Measurements from ENCODE around the gene JPH2.

The JPH2 gene

DNA sequence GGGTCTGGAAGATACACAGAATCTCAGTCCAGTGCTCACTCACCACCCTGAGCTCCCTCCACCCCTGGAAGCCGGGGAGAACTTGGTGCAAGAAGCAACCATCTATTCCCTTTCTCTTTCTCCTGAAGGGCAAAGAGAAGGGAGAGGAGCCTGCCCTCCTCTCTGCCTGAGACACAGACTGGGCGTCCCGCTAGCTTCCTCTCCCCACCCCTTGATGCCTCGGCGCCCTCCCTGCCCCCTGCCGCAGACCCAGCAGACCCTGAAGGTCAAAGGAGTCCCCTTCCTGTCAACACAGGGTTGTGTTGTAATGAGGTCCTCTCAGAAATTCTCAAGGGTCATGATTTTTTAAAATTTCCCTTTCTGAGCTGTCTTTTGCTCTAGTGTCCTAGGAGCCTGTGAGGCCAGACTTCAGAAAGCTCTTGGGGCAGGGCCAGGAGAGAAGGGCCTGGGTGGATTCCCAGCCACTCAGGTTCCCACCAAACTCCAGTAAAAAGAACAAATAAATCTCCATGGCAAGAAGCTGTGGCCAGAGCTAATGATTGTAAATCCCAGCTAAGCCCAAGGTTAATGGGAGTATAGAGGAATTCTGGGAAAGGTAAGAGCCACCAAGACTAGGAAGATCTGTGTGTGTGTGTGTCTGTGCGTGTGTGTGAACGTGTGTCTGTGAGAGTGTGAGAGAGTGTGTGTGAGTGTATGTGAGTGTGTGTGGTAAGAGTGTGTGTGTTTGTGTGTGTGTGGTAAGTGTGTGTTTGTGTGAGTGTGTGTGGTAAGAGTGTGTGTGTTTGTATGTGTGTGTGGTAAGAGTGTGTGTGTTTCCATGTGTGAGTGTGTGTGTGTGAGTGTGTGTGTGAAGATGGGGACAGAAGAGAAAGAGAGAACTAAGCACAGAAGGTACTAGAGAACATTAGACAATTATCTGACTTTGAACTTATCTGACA, 1.1 kb upstream of the JPH2 start:
- no peak for DNase-seq (ENCODE audit: low read depth in 2 of 2)

DNA sequence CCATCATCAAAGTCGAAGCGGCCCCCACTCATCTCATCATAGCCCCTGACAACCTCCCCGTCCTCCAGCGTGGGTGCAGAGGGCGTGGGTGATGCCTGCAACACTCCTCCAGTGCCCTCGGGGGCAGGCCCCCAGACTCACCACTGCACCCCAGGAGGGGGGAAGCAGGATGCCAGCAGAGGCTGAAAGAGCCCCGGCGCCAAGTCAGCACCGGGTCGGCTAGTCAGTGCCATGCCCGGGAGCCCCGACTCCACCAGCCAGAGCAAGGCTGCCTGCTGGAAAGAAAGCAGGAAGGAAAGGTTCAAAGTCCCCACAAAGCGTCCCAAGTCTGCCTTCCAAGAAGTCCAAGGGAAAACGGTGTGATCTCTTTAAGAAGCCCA, 324 bp downstream of the JPH2 start:
- DNase-seq (ENCODE audit: low read depth in 2 of 2) = no peak

DNA sequence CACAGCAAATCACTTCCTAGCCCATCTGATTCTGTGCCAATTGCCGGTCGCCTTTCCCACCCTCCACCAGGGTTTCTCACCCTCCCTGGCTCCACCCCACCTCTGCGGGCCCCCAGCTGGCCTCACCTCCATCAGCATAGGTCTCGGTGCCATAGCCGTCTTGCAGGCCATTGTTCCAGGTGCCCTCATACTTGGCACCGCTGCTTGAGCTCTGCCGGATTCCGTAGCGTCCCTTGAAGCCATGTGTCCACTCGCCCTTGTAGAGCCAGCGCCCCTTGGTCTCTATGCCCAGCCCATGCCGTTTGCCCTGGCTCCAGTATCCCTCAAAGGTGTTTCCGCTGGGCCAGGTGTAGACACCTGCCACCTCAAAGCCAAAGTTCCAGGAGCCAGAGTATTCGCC, 787 bp downstream of the JPH2 start:
- no peak for DNase-seq (ENCODE audit: low read depth in 2 of 2)

DNA sequence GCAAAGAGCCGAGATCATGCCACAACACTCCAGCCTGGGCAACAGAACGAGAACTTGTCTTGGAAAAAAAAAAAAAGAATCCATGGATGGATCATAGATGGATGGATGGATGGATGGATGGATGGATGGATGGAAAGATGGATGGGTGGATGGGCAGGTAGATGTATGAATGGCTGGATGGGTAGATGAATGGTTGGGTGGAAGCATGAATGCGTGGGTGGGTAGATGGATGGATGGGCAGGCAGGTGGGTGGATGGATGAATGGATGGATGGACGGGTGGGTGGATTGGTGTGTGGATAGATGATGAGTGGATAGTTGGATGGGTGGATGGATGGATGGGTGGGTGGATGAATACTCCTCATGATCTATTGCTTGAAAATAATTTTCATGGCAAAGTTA, 1.4 kb downstream of the JPH2 start:
- DNase-seq (ENCODE audit: low read depth in 2 of 2) = no peak

DNA sequence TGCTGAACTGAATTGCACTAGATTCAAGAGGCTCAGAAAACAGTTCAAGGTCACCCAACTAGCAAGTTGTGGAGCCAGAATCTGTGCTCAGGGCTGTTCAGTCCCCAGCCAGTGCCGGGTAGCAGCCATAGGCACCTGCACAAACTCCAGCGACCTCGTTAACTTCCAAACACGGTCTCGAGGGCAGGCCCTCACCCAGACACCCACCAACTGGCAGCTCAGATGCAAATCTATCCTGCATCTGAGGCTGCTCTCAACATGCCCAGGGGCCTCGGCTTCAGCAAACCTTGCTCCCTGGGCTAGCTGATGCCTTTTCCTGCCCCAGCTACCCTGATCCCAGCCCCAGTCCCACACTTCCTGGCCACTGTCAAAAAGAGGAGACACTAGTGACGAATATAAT, 3.7 kb downstream of the JPH2 start:
- DNase-seq (ENCODE audit: low read depth in 2 of 2) = no peak

DNA sequence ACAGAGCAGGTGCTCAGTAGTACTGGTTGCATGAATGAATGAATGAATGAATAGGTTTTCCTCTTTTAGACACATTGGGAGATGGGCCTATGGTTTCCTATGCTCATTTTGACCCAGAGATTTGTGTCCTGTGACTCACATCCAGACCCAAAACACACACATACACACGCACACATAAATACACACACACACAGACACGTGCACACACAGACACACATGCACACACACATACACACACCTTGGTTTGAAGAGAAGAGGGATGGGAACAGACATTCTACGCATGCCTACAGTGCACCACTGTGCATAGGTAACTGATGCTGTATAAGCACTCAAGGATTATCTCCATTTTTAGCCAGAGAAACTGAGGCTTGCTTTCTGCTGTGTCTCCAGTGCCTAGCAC, 4.1 kb downstream of the JPH2 start:
- no peak for DNase-seq (ENCODE audit: low read depth in 2 of 2)

DNA sequence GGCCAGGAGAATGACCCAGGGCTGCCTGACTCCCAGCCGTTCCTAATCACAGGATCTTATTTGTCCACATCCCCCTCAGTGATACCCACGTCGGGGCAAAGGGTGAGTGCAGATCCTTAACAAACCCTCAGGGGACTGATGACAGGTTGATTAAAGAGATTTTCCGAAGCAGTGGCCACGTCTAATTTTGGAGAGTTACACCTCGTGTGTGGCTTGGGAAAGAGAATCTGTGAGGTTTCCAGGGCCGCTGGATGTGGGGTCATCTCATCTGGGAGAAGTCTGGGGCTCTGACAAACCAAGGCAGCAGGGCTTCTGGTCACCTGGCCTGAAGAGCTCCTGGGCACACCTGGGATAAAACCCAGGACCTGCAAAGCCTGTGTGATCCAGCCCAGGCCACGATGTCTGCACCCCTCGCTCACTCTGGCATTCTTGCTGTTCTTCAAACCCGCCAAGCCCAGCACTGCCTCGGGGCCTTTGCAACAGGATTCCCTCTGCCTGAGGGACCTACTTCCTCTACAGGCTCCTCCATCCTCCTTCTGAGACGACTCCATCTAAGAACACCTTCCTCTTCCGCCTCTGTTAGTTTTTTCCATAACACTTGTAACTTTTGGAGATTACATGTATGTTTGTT, 4.7 kb downstream of the JPH2 start:
- DNase-seq (ENCODE audit: low read depth in 2 of 2) = no peak

DNA sequence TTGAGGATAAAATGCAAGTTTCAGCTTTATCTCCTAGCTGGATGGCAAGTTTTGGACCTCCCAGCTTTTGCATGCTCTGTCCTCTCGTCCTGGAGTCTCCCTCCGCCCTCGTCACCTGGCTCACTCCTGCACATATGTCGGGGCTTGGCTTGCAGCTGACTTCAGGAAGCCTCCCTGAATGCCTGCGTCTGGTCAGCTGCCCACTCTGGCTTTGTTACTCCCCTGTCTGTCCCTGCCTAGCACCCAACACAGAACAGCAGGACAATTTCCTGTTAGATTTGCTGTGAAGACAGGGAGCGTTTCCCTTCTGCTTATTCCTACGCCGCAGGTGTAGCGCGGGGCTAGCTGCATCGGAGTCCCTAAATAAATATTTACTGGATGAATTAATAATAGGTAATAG, 5.4 kb downstream of the JPH2 start:
- DNase-seq (ENCODE audit: low read depth in 2 of 2) = no peak

DNA sequence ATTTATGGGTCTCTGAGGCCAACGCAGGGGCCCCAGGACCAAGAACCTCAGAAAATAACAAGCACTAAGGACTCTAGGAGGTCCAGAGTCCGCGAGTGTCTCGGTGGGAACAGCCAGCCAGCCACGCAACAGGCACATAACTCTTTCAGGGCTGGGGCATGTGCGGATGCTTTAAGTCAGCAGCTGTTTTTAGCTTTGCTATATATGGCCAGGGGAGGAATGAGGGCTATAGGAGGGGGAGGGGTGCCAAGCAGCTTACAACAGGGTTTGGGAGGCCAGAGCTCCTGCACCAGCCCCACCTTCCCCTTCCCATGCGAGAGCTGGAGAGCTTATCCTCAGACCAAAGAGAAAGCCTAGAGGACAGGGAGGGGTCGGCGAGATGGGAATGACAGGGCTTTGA, 6.2 kb downstream of the JPH2 start:
- no peak for DNase-seq (ENCODE audit: low read depth in 2 of 2)

DNA sequence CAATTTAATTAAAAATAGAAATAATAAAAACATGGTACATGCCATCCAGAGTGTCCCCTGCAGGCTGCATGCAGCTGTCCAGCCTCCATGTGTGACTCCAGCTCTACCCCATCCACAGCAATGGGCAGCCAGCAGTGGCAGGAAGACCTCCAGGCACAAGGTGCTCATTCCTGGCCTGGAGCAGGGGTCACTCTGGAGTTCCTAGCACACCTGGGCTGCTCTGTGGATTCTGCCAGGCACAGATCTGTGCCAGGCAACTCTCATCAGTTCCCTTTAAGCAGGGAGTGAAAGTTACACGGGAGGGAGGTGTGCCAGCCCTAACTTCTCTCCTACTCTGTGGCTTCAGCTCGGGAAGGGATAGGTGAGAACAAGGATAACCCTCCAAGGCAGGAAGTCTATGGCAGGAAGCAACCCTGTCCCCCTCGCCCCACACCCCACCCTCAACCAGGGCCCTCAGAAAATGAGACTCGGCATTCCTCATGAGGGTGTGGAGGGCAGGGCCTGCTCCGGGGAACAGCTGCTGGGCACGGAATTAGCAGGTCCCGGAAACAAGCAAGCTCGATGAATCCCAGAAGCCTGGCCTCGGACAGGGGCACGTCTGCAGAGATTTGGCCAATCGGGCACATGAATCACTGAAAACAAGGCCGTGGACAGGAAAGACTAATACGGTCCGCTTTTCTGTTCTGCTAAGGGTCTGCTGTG, 10.0 kb downstream of the JPH2 start:
- DNase-seq (ENCODE audit: low read depth in 2 of 2) = no peak

DNA sequence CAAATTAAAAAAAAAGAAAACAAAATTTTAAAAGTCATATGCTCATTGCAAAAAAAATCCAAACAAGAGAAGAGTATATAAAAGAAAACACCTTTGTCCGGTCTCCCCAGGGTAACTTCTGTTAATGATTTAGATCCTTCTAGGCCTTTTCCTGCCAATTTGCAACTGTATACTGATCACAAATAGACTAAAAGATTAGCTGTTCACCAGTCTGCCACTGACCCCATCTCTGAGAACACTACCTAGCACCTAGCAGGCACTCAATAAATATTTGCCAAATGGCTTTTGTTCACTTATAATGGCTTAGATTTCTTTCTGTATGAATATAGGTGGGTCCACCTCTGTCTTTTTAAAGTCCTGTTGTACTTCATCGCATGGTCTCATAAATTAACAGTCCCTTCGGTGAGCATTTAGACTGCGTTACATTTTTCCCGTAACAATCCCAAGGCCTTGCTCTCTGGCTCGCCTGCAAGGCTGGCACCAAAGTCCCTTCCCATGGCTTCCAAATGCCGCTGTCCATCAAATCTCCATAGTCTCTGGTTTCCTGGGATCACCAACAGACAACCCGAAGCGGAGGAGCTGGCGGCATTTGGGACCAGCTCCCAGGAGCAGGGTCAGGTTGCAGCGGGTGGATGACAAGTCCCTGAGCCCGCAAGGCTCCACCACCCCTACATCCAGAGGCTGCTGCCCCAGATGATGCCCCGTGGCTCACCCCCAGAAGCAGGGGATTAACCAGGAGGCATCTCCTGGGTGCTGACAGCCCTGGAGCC, 11.8 kb downstream of the JPH2 start:
- DNase-seq (ENCODE audit: low read depth in 2 of 2) = no peak

DNA sequence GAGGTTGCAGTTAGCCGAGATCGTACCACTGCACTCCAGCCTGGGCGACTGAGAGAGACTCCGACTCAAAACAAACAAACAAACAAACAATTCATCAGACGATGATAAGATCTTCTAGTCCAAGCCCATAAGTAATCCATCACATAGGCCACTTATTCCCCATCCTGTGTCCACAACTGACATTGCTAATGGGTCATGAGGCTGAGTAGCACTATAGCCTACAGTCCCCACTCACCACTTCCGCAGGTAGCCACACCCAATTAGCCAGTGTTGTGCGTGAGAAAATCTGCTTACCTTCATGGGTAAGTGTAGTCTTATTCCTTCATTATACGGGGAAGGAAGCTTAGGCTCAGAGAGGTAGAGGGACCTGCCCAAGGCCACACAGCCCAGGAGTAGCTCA, 13.1 kb downstream of the JPH2 start:
- DNase-seq (ENCODE audit: low read depth in 2 of 2) = no peak

DNA sequence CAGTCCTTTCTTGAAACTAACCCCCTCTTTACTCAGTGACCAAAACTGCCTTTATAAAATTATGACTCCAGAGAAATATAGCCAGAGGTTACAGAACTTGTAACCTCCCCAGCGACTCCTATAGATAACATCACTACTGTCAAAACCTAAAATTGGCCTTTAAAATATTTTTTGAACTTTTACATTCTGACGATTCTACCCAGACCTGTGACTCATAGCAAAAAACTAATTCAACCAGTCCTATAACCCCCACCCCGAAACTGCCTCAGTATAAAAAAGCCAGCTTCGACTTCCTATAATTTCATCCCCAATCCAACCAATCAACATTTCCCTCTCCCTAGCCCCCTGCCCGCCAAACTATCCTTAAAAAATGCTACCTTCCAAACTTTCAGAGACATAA, 13.9 kb downstream of the JPH2 start:
- DNase-seq (ENCODE audit: low read depth in 2 of 2) = no peak

DNA sequence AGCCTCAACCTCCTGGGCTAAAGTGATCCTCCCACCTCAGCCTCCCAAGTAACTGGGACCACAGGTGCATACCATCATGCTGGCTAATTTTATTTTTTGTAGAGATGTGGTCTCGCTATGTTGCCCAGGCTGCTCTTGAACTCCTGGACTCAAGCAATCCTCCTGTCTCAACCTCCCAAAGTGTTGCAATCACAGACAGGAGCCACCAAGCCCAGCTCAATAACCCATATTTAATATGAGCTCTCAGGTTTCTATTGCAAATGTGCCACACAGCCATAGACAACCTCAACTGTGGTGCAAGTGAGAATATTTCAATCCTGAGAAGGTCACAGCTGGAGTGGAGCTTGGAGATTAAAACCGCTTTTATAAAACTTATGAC, 14.4 kb downstream of the JPH2 start:
- no peak for DNase-seq (ENCODE audit: low read depth in 2 of 2)

DNA sequence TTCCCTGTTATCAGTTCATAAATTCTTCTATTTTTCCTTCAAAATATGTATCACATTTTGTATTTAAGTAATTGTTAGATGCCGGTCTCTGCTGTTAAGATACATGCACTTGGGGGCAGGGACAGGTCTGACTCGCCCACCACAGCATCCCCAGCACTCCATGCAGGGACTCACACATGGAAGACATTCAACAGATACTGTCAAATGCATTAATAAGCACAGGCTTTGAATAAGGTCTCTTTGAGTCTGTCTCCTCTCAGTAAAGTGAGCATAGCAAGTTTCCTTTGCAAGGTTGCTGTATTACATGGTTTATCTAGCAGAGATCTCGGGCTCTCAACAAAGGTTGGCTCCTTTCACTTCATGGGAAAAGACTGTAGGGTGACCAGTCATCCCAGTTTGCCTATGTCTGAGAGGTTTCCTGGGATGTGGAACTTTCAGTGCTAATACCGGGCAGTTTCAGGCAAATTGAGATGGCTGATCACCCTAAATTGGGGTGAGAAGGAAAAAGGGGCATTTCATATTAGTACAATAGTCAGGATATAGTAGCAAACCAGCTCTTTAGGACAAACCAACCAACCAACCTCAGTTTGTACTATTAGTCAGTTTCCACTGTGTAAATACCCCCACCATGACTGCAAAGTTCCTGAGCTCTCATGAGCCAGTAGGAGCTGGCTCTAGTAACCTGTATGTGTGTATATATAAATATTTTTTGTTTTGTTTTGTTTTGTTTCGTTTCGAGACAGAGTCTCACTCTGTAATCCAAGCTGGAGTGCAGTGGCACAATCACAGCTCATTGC, 15.0 kb downstream of the JPH2 start:
- DNase-seq (ENCODE audit: low read depth in 2 of 2) = no peak

DNA sequence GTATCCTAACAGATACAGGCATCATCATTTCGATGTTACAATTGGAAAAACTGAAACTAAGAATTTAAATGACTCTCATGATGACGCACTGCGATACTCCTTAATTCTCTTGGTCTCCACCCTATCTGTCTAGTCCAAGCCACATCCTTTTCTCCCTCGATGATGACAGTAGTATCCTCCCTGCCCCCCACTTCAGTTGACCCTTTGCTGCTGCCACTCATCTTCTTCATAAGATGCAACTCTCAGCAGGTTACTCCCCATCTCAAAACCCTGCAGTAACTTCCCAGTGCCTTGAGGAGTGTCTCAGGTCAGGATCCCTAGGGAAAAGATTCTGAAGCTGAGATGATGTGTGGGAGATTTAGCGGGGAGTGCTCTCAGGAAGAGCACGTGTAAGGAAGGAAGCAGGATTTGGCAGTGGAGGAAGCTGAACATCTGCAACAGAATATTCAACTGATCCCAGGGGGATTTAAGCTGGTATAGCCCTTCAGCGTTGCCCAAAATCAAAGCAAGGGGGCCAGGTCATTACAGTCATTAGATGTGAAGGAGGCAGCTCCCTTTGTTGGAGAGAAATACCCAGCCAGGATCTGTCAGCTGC, 16.1 kb downstream of the JPH2 start:
- DNase-seq (ENCODE audit: low read depth in 2 of 2) = no peak

DNA sequence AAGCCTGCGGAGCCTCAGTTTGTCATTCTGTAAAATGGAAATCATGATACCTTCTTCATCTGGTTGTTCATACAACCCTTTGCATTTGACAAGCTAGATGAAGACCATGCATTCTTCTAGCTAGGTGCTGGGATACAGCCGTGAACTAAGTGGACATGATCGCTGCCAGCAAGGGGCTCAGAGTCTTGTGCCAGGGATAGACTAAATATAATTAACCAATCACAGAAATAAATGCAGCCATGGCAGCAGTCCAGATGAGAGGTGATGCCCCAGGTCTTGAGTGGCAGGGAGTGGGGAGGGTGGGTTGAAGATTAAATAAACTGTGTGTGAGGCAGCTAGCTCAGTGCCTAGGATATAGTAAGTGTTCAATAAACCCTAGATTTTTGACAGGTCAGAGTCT, 19.3 kb downstream of the JPH2 start:
- DNase-seq (ENCODE audit: low read depth in 2 of 2) = no peak

DNA sequence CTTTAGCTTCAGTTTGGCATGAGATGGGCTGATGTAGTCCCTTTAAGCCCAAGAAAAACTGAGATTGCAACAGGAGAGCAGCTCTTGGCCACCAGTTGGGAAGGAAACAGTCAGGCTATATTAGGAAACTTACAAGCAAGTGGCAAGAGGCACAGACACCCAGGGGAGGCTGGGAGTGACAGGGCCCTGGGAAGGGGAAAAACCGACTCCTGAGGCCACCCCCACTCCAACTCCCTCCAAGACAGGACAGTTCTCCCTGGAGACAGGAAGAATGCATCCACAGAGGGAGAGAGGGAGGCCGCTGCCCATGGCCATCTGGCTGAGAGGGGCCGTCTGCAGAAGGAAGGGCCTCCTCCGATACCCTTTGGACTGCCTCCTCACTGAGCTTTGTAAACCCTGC, 20.5 kb downstream of the JPH2 start:
- DNase-seq (ENCODE audit: low read depth in 2 of 2) = no peak

DNA sequence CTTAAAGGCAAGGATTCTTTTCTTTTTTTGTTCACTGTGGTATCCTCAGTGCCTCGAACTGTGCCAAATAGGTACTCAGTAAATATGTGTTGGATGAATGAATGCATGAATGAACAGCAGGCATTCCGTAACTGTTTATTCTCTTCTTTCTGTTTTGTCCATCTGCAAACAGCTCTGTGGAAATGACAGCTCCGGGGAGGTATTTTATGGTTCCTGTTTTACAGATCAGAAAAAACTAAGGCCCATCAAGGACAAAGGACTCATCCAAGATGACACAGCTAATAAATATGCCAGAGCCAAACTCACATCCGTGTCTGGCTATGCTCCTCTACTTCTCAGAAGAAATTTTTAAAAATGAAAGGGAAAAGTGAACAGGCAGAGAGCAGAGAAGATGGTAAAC, 21.0 kb downstream of the JPH2 start:
- DNase-seq (ENCODE audit: low read depth in 2 of 2) = no peak

DNA sequence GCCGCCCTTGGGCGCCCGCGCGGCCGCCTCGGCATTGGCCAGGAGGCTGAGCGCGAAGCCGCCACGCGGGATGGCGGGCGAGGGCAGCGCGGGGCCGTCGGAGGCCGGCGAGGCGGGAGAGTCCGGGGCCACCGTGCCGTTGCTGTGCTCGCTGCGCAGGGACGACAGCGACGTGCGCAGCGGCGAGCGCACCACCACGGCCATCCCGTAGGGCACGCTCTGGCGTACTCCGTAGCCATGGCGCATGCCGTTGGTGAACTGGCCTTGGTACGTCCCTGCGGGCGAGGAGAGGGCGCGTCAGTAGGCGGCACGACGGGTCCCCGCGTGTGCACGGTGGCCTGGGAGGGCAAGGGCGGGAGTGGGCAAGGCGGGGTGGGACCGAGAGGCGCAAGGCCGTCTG, 26.9 kb downstream of the JPH2 start:
- DNase-seq (ENCODE audit: low read depth in 2 of 2) = no peak

DNA sequence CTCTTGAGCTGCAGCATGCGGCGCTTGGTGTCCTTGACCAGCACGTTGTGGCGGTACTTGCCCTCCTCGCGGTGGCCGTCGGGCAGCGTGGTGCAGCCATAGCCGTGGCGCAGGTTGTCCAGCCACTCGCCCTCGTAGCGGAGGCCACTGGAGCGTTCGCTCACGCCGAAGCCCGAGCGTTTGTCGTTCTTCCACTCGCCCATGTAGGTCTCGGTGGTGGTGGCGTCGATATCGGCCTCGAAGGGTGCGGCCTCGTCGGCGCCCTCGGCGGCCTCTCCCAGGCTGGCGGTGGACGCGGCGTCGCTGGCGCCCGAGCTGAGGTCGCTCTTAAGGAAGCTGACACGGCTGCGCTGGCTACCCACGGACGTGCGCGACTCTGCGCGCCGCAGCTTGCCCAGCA, 27.3 kb downstream of the JPH2 start:
- DNase-seq (ENCODE audit: low read depth in 2 of 2) = no peak

Measured in stimulated activated CD8-positive, alpha-beta memory T cell treated with anti-CD3 and anti-CD28 coated beads, Interleukin-7, amount 100 ng/mL, for 1 hour (primary cell).